Bone marrow (tissue), 2 donors: ENCODE measurements around the gene DET1.
"Not testable (repeated sequence)": the region's sequence is repeated elsewhere in the genome, so short reads cannot be mapped to it uniquely, and the experiment has no call there.

ENCODE experiments used
- DNase-seq, 2 donors: peaks; one replicate each; lab custom pipeline; 2025; lab: John Stamatoyannopoulos, UW

Gene DET1

DNA sequence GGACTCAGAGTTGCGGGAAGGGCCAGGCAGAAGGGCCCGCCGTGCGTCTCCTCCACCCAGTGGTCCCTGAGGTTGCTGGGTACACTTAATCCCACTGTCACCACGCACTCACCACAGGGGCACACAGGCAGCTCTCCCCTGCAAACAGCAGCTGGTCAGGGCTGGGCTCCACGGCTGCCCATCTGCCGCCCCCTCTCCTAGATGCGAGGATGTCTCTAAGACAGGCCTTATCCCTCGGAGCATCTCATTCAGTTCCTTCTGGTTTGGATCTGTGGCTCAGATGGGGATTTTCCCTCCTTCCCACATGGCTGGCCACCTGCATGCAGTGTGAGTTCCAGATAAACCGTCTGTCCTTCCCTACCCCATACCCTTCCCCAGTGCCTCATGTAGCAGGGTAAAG, 52.6 kb downstream of the DET1 start:
- no peak for DNase-seq

DNA sequence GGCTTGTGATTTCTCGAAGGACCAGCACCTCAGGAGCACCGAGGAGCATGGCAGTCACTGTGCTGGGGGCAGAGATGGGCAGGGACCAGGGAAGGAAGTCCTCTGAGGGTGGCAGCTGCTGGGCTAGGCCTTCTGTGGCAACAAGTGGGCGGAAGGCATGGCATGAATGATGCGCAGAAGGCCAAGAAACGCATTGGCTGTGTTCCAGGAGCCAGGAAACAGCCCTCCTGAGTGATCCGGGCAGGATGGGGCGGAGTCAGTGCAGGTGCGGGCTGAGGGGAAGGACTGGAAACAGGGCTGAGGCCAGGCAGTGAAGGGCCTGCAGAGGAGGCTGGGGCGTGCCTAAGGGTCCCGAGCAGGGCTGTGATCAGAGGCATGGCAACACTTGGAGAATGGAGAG, 55.3 kb downstream of the DET1 start:
- no peak for DNase-seq

DNA sequence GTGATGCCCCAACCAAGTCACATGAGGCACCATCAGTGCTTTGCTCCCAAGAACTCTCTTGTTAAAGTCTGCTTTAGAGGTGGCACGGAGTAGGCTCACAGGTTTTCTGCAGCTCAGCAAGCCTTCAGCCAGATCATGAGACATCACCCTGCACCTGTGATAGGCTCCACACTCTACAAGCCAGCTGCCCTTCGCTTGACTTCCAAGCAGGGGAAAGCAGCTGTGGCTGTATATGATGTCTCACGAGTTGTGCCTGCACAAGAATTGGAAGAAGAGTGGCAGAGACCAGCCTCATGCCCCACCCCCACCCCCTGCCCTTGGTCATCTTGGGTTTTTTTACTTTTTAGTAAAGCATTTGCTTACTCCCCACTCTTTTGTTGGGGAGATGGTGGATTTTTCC, 56.4 kb downstream of the DET1 start:
- no peak for DNase-seq

DNA sequence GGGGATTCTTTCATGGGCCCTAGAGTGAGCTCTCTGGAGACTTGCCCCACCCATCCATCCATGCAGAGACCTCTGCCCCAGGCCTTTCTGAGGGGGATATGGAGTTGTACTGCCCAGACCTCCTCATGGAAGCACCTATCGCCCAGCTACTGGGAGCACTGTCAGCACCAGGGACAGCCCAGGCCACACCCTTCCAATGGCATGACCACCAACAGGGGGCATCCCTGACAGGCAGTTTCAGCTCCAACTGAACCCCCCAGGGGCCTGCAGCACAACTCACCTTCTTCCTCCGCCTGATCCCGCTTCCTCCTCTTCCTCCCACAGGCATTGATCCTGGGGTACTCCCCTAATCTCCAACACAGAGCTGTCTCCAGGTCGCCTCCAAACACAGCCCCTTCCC, 57.2 kb downstream of the DET1 start:
- no peak for DNase-seq

DNA sequence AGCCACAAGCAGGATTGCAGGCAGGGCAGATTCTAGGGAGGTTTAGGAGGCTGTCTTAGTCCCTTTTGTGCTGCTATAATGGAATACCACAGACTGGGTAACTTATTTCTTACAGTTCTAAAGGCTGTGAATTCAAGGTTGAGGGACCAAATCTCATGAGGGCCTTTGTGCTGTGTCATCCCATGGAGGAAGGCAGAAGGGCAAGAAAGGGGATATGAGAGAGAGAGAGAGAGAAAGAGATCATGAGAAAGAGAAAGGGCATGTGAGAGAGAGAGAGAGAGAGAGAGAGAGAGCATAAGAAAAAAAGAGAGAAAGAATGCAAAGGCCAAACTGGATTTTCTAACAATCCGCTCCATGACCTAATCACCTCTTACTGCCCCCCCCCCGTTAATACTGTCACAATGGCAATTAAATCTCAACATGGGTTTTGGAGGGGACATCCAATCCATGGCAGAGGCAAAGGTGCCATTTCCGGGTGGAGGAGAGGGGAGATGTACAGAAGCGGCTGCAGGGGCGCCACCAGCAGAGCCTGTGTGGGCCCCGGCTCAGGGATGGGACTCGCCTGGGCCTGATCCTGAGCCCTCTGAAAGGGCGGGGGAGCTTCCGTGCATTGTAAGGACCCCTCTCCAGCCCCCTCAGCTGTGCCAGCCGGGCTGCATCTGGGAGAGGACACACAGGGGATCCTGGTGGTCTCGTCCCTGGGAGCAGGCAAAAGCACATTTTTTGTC, 58.5 kb downstream of the DET1 start:
- no peak for DNase-seq

DNA sequence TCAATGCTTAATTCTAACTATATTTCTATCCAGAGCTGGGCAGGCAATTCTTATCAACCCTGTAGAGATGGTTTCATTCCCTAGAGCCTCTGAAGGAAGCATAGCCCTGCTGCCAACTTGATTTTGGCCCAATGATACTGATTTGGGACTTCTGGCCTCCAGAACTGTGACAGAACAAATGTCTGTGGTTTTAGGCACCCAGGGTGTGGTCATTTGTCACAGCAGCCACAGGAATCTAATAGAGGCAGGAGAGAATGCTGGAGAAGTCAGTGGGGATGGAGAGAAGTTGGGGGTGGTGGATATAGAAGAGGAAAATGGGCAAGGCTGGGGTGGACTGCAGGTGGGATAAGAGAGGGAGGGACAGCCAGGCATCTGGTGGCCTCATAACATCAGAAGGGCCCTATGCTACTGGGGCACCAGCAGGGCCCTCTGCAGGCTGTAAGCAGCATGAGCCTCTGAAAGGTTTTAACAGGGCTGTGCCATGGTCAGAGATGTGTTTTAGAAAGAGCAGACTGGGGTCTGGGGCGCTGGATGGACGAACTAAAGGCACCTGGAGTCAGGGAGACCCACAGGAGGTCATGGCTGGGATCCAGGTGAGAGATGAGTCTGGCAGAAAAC, 59.2 kb downstream of the DET1 start:
- DNase-seq = no peak

DNA sequence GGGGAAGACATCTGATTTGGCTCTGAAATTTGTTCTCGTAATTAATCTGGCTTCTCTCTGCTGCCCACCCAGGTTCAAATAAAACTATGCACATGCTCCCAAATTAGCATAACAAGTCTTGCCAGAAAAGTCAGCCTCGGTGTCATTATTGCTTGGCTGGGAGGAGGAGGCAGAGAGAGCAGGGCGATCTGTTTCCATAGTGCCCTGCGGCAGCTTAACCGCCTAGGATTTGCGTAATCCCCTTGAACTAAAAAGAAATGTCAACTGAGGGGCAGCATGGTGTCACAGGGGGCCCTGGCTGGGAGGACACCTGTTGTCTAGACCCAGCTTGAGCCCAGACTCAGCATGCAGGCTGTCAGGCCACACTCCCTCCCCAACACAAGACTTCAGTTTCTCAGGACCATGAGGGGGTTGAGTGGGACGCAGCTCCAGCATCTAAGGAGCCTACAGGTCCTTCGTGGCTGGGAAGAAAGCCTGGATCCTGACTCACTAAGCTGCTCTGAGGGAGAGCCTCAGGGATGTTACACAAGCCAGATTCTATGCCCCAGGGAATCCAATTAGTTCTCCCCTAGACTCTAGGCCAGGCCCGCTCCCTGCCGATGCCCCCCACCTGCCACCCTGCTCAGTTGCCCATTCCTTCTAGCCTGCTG, 61.7 kb downstream of the DET1 start:
- DNase-seq = no peak

DNA sequence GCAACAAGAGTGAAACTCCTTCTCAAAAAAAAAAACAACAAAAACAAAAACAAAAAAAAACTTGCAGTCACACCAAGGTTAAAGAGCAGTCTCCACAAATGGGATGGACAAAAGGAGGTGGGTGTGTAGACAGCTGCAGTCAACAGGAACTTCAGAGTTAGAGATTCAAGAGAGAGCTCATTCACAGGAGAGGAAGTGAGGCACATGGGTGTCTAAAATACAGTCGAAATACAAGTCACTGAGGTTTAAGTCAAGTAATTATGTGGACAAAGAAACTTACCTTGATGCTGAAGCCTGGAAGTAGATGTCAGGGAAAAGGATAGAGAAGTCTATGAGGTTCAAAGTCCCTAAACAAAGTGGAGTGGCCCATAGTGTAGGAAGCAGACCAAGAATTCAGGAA, 64.2 kb downstream of the DET1 start:
- DNase-seq = no peak

DNA sequence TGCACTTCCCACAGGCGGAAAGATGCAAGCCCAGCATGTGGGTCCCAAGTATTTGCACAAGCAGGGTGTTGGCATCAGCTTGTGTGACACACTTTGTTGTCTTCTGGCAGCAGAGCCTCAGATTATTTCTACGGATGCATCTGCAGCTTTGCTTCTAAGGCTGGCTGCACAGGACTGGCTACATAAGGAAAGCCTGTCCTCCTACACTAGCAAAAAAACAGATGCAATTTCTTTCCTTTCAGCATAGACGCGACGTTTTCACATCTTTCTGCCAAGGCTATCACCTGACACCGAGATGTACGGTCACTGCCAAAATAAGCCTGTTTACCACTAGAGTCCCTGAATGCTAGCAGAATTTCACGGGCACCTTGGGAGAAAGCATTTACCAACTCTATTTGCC, 65.5 kb downstream of the DET1 start:
- DNase-seq = no peak

DNA sequence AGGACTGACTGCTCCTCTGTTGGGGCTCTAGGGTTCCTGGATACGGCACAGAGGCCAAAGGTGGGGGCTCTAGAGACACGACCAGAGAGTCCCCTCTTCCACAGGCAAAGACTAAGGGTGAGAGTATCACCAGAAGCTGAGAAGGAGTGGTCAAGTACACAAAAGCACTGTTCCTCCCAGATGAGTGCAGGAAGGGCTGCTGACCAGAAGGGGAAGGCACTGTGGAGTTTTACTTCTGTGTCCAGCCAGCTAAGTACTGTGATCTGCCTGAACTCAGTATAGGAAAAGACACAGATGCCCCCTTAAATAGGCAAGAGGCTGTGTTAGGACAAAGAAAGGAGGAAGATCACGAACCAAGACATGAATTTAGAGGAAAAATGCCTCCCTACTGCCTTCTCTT, 67.3 kb downstream of the DET1 start:
- no peak for DNase-seq

DNA sequence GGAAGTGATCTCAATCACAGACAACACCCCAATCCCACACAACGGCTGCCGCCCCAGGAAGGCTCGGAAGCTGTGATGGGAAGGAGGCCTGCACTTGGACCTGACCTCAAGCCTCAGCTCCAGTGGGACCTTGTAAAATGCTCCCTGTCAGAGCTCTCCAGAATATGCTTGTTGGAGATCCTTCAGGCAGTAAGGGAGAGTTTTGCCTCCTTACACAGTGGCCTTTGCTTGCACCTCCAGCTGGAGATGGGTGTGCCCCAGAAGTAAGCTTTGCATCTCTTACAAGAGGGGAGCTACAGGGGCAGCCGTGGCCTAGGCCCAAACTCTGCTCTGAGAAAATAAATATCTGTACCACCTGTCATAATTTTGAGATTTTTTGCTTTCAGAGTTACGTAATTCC, 68.6 kb downstream of the DET1 start:
- no peak for DNase-seq

DNA sequence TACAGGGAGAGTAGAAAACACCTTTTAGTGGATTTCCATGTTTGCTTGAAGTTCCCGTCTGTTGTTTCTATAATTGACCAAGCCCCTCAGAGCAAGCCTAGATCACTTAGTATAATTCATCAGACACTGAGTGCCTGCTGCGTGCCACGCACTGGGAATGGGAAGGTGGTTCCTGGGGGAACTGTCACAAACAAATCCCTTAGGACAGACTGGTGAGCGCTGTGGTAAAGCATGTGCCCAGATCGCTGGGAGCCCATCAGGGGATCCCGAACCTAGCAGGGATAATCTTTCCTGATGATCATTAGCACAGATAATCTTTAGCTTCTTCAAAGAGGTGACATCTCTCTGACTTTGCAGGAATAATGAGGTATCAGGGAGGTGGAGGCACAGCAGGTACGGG, 69.4 kb downstream of the DET1 start:
- no peak for DNase-seq

DNA sequence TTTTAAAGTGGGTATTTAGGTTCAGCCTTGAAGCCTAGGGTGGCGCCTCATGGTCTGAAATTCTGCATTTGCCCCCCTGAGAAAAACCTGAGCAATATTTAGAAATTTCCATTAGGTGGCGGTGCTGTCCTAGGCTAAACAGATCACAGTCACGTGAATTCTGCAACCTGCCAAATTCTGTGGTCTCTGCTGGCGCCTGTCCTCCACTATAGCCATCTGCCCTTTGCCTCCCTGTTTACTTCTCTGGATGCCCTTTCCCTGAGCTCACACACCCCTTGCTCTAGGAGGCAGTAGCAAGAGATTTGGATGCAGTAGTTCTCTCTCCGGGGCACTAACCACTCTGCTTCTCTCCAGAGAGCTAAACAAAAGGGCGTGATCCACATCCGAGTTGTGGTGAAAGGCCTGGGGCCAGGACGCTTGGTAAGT, 69.8 kb downstream of the DET1 start:
- peak in 1 of 2 donors; percentile 10 for DNase-seq

DNA sequence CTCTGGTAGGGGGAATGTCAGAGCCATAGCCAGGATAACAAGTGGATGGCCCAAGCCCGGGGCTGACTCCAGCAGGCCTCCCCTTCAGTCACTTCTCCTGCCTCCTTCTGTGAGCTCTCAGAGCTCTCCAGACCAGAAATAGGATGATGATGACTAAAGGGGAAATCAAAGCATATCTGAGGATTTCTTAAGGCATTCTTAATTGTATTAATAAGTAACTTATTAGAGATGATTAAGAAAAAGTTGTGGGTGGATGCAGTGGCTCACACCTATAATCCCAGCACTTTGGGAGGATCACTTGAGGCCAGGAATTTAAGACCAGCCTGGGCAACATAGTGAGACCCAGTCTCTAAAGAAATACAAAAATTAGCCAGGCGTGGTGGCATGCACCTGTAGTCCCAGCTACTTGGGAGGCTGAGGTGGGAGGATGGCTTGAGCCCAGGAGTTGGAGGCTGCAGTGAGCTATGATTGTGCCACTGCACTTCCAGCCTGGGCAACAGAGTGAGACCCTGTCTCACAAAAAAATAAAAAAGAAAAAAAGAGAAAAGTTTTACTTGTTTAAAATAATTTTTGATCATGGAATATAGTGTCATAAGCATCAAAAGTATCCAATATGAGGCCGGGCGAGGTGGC, 72.7 kb downstream of the DET1 start:
- not testable (repeated sequence) for DNase-seq

DNA sequence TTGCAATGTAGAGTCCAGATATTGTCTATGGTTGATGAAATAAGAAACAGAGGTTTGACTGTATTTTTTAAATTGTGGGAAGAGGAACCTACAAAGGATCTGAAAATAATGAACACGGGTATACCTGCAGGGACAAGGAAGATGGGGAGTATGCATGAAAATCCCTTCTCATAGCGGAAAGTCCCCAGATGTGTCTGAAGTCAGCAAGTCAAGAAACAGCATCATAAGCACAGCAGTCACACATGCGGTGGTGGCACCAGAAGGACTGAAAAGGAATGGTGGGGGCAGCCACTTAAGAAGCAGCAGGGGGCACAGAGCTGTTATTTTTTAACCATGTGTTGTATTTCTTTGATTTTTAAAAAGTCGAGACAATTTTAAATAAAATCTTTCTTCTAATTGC, 74.3 kb downstream of the DET1 start:
- DNase-seq = no peak

DNA sequence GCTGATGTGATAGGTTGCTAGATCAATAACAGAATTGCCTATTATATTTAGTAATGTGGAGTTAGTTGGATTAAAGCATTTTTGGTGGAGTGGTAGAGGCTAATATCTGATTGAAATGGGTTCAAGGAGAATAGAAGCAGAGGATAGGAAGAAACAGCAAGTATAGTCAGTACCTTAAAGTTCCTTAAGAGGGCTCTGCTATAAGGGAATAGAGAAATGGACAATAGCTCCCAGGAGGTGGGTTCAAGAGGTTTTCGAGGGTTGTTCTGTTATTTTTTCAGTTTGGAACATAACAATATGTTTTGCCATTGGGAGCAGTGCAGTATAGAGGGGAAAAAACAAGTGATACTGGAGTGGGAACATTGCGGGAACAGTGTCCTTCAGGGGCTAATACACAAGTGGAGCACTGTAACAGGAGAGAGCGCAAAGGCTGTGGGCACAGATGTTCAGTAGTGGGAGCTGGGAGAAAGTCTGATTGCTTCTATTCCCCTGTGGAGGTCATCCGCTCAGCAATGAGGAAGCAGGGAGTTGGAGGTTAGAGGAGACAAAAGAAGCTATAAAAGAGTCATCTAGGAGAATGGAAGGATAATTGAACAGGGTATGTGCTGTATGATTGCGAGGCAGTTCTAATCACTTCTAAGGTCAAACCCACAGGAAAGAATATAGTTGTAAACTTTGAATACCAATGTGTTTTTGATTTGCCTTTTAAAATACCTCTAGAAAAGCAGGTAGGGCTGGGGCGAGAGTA, 75.7 kb downstream of the DET1 start:
- DNase-seq = no peak

DNA sequence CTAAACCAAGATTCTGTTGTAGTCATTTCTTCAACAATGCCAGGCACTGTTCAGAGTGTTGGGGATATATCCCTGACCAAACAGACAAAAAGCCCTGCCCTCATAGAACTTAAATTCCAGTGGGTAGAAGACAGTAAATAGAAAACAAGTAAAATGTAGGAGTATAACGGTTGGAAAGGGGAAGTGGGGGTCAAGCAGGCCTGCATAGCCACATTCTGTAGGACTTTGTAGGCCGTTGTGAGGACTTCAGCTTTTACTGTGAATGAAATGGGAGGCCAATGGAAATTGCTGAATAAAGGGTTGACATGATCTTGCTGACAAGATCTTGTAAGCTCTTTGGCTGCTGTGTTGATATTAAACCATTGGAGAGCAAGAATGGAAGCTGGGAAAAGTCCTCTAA, 77.2 kb downstream of the DET1 start:
- no peak for DNase-seq

DNA sequence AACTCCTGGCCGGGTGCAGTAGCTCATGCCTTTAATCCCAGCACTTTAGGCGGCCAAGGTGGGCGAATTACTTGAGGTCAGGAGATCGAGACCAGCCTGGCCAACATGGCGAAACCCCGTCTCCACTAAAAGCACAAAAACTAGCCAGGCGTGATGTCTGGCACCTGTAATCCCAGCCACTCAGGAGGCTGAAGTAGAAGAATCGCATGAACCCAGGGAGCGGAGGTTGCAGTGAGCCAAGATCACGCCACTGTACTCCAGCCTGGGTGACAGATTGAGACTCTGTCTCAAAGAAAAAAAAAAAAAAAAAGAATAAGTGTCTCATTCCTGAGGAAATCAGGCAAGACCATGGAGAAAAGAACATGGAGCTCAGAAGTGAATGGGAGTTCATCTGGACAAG, 77.8 kb downstream of the DET1 start:
- not testable (repeated sequence) for DNase-seq

DNA sequence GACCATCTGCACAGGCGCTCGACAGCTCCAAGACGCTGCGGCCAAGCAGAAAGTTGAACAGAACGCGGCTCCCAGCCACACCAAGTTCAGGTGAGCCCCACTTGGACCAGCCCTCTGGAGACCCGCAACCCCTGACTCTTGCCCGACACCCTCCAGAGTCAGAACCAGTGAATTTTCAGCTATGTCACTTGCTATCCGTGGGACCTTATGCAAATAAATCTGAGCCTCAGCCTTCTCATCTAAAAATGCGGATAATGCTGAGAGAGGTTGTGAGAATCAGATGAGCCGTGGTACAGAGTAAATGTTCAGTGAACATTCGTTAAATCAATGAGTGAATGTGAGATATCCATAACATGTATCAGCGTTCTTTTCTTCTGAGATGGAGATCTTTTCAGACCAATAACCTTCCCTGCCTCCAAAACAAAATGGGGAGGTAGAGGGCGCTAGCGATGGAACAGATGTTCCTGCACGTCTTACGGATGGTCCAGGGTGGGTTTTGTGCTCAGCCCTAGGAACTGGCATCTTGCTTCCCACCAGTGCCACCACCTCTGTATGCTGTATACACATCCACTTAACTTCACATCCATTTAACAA, 78.4 kb downstream of the DET1 start:
- DNase-seq = no peak

DNA sequence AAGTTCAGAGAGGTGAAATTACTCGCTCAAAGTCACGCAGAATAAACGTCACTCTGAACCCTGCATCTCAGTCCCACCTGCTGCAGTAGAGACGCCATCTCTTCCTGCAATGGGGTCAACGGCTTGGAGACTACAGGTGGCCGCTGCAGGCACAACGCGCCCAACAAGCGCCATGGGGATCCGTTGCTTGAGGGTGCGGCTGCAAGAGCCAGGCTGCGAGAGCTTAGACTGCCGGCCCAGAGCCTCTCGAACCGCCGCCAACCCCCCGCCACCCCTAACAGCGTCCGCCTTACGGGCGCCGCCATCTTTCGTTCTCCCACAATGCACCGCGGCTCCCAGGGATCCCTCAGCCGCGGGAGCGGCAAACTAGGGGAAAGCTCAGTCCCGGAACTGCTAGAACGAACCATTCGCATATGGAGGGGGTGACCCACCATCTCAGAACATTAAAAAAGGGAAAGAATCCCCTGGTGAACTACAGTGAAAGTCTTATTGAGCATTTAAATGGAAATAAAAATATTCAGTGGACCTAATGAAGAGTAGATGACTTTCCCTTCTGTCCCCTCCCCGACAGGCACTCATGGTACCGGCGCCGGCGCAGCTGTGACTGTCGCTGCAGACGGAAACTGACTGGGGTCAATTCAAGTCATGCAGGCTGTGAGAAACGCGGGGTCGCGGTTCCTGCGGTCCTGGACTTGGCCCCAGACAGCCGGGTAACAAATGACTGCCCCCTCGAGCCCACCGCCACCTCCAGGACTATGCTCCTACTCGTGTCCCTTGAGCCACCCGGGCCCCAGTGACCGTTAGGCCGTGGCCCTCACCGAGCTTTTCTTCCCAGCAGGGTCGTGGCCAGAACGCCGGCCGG, 79.2 kb downstream of the DET1 start, which contains the start of the genes MRPL46 and MRPS11:
TSS of gene MRPL46 (minus strand) at position 316 of the 862 bp plus-strand sequence. CDS start at position 305, 11 bp downstream.
TSS of gene MRPS11 (plus strand) at position 636 of the 862 bp plus-strand sequence. CDS start at position 646, 10 bp downstream.
- peak; percentile 61 to 91 for DNase-seq
